ENCODE data around the gene ACOT11.

ACOT11 gene

GRCh38 chr1:54566438-54567141, 18.6 kb downstream of the ACOT11 start:
- DNase-seq = no peak

GRCh38 chr1:54567961-54568360, 19.9 kb downstream of the ACOT11 start:
- no peak for DNase-seq

- DNase-seq = no peak
Measured at GRCh38 chr1:54569339-54569738, 21.3 kb downstream of the ACOT11 start.

GRCh38 chr1:54570161-54570560, 22.1 kb downstream of the ACOT11 start:
- no peak for DNase-seq

GRCh38 chr1:54571326-54571725, 23.3 kb downstream of the ACOT11 start:
- DNase-seq = no peak

- no peak for DNase-seq
Measured at GRCh38 chr1:54571803-54572541, 23.9 kb downstream of the ACOT11 start.

- DNase-seq = no peak
Measured at GRCh38 chr1:54572542-54572850, 24.5 kb downstream of the ACOT11 start.

- DNase-seq = no peak
Measured at GRCh38 chr1:54574158-54574778, 26.2 kb downstream of the ACOT11 start.

GRCh38 chr1:54575161-54575560, 27.1 kb downstream of the ACOT11 start:
- no peak for DNase-seq

GRCh38 chr1:54575605-54576290, 27.7 kb downstream of the ACOT11 start:
- no peak for DNase-seq

GRCh38 chr1:54577612-54578011, 29.6 kb downstream of the ACOT11 start:
- DNase-seq = no peak

GRCh38 chr1:54579337-54579781, 31.3 kb downstream of the ACOT11 start:
- DNase-seq = no peak

- DNase-seq = no peak
Measured at GRCh38 chr1:54580856-54581550, 33.0 kb downstream of the ACOT11 start.

GRCh38 chr1:54581621-54582035, 33.6 kb downstream of the ACOT11 start:
- no peak for DNase-seq

GRCh38 chr1:54582566-54583306, 34.7 kb downstream of the ACOT11 start:
- DNase-seq = no peak

GRCh38 chr1:54583307-54583686, 35.3 kb downstream of the ACOT11 start:
- no peak for DNase-seq

GRCh38 chr1:54583871-54584270, 35.8 kb downstream of the ACOT11 start:
- no peak for DNase-seq

- no peak for DNase-seq
Measured at GRCh38 chr1:54584575-54584974, 36.5 kb downstream of the ACOT11 start.

- DNase-seq = no peak
Measured at GRCh38 chr1:54585181-54586066, 37.4 kb downstream of the ACOT11 start.

GRCh38 chr1:54588377-54588776, 40.3 kb downstream of the ACOT11 start:
- DNase-seq = no peak

- DNase-seq = no peak
Measured at GRCh38 chr1:54591127-54591756, 43.2 kb downstream of the ACOT11 start.
